ENCODE data around the gene HELZ. TPM values are rescaled to one million over a fixed set of nuclear protein-coding genes. Genes with fewer than 3 reads are reported as not detected.
"Not testable (repeated sequence)": the region's sequence is repeated elsewhere in the genome, so short reads cannot be mapped to it uniquely, and the experiment has no call there.

Gene HELZ
- total RNA-seq, 2 donors from 2014 or later = 51.4 to 74.7 TPM

DNA sequence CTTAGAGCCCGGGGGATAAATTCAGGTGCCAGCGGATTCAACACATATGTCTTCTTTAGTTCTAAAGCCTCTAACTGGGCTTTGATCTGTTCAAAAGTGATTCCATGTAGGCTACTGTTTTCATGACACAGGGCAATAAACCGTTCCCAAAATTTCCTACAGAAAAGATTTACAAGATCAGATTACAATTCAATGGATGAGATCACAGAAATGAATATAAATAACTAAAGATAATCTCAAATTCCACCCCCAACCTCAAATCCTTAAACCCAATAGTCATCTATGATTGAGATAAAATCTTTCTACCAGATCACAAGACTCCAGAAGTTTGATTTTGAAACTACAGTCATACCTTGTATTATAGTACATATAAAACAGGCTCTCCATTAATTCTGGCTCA is 116.3 kb downstream of the HELZ start:
- Histone ChIP-seq H3K4me3 (ENCODE audit: low read length) (no peak overlapping the region), H3K4me1 (ENCODE audit: control insufficient read depth, insufficient read depth, low read length) (no peaks in the 10 kb centered on the region), H3K36me3 (ENCODE audit: control insufficient read depth, insufficient read depth, low read length) (peaks cover 45% of the 10 kb centered on the region), H3K9me3 (ENCODE audit: control insufficient read depth, low read length) (no peaks in the 10 kb centered on the region), H3K27me3 (ENCODE audit: control insufficient read depth, insufficient read depth, low read length, poor library complexity, severe bottlenecking) (no peaks in the 10 kb centered on the region), H3K27ac (ENCODE audit: low read depth, low read length) (no peak overlapping the region), H3K9ac (ENCODE audit: extremely low read depth, low read length, poor library complexity, severe bottlenecking) (no peak overlapping the region)
- no peak overlapping the region for H3K27ac Mint-ChIP-seq
- H3K4me3 Mint-ChIP-seq = no peak overlapping the region
- peaks cover 12% of the 10 kb centered on the region for H3K4me1 Mint-ChIP-seq
- peaks cover 12% of the 10 kb centered on the region for H3K36me3 Mint-ChIP-seq (ENCODE audit: low read depth)
- 90 to 92% methylated on average over 2 to 3 of the region's 3 CpGs for WGBS, 2 experiments (ENCODE audit: insufficient coverage in 1 of 2, insufficient read length in 1 of 2)
- no peaks in the 10 kb centered on the region for H3K9me3 Mint-ChIP-seq
- TF ChIP-seq, protein P1, sequence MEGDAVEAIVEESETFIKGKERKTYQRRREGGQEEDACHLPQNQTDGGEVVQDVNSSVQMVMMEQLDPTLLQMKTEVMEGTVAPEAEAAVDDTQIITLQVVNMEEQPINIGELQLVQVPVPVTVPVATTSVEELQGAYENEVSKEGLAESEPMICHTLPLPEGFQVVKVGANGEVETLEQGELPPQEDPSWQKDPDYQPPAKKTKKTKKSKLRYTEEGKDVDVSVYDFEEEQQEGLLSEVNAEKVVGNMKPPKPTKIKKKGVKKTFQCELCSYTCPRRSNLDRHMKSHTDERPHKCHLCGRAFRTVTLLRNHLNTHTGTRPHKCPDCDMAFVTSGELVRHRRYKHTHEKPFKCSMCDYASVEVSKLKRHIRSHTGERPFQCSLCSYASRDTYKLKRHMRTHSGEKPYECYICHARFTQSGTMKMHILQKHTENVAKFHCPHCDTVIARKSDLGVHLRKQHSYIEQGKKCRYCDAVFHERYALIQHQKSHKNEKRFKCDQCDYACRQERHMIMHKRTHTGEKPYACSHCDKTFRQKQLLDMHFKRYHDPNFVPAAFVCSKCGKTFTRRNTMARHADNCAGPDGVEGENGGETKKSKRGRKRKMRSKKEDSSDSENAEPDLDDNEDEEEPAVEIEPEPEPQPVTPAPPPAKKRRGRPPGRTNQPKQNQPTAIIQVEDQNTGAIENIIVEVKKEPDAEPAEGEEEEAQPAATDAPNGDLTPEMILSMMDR (conservative IDR thresholded peaks at IDR 0.05) = no peak
- no peak for DNase-seq
- no peaks in the 10 kb centered on the region for H3K27me3 Mint-ChIP-seq (ENCODE audit: insufficient read depth)

DNA sequence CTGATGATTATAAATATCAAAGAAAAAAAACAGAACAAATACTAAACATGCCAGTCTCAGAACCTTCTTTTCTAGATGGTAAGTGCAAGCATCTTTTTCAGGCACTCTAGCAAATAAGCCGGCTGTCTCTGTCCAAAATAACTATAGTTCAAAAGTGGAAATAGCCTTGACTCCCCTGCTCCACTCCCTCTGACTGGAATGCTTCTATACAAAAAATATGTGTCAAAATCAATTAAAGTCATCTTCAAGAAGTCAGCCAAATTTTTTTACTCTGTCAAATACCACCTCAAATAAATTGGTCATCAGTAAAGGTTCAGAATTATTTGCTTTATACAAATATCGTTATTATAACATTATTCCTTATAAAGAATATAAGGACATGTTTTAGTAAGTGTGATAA is 117.1 kb downstream of the HELZ start:
- no peaks in the 10 kb centered on the region for H3K4me1 ChIP-seq (ENCODE audit: control insufficient read depth, insufficient read depth, low read length)
- no peaks in the 10 kb centered on the region for H3K9me3 ChIP-seq (ENCODE audit: control insufficient read depth, low read length)
- 85 to 100% methylated on average over 1 of the region's 2 CpGs for WGBS, 2 experiments (ENCODE audit: insufficient coverage in 1 of 2, insufficient read length in 1 of 2)
- no peaks in the 10 kb centered on the region for H3K27me3 ChIP-seq (ENCODE audit: control insufficient read depth, insufficient read depth, low read length, poor library complexity, severe bottlenecking)
- Mint-ChIP-seq H3K27ac (no peak overlapping the region), H3K36me3 (ENCODE audit: low read depth) (peaks cover 16% of the 10 kb centered on the region), H3K27me3 (ENCODE audit: insufficient read depth) (no peaks in the 10 kb centered on the region), H3K4me3 (no peak overlapping the region), H3K9me3 (no peaks in the 10 kb centered on the region), H3K4me1 (peaks cover 12% of the 10 kb centered on the region)
- TF ChIP-seq, protein P1 (conservative IDR thresholded peaks at IDR 0.05) = no peak
- no peak overlapping the region for H3K27ac ChIP-seq (ENCODE audit: low read depth, low read length)
- no peak overlapping the region for H3K9ac ChIP-seq (ENCODE audit: extremely low read depth, low read length, poor library complexity, severe bottlenecking)
- no peak overlapping the region for H3K4me3 ChIP-seq (ENCODE audit: low read length)
- no peak for DNase-seq
- H3K36me3 ChIP-seq (ENCODE audit: control insufficient read depth, insufficient read depth, low read length) = peaks cover 50% of the 10 kb centered on the region

DNA sequence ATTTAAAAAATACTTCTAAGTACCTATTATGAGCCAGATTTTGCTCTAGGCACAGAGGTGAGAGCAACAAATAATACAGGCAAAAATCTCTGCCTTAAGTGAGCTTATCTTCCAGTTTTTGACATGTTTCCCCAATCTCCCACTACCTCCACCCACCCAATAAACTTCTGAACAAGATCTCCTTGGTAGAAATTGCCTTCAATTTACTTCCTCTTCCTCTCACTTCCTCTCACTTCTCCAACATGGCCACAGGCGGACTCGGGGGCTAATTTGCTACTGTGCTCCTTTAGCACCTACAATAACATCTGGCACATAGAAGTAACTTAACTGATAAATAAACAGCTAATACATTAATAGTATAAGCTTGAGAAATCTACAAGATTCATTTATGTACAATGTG is 118.0 kb downstream of the HELZ start:
- H3K9ac ChIP-seq (ENCODE audit: extremely low read depth, low read length, poor library complexity, severe bottlenecking) = no peak overlapping the region
- H3K4me1 ChIP-seq (ENCODE audit: control insufficient read depth, insufficient read depth, low read length) = no peaks in the 10 kb centered on the region
- WGBS, 2 experiments (ENCODE audit: insufficient coverage in 1 of 2, insufficient read length in 1 of 2) = 66% methylated on average over 2 of the region's 2 CpGs; no CpG with 5 or more reads in 1 of the 2 experiments
- Mint-ChIP-seq H3K4me3 (no peak overlapping the region), H3K4me1 (peaks cover 12% of the 10 kb centered on the region), H3K27ac (no peak overlapping the region), H3K9me3 (no peaks in the 10 kb centered on the region), H3K27me3 (ENCODE audit: insufficient read depth) (no peaks in the 10 kb centered on the region), H3K36me3 (ENCODE audit: low read depth) (peaks cover 20% of the 10 kb centered on the region)
- H3K36me3 ChIP-seq (ENCODE audit: control insufficient read depth, insufficient read depth, low read length) = peaks cover 54% of the 10 kb centered on the region
- no peaks in the 10 kb centered on the region for H3K27me3 ChIP-seq (ENCODE audit: control insufficient read depth, insufficient read depth, low read length, poor library complexity, severe bottlenecking)
- TF ChIP-seq, protein P1 (conservative IDR thresholded peaks at IDR 0.05) = no peak
- no peak overlapping the region for H3K27ac ChIP-seq (ENCODE audit: low read depth, low read length)
- H3K9me3 ChIP-seq (ENCODE audit: control insufficient read depth, low read length) = no peaks in the 10 kb centered on the region
- no peak for DNase-seq
- no peak overlapping the region for H3K4me3 ChIP-seq (ENCODE audit: low read length)

DNA sequence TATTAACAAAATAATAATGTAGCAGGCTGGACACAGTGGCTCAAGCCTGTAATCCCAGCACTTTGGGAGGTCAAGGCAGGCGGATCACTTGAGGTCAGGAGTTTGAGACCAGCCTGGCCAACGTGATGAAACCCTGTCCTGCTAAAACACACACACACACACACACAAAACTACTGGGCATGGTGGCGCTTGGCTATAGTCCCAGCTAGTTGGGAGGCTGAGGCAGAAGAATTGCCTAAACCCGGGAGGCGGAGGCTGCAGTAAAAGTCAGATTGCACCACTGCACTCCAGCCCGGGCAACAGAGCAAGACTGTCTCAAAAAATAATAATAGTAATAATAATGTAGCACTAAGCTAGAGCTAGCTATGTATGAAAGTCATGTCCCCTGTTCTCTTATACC is 118.5 kb downstream of the HELZ start:
- H3K27me3 Mint-ChIP-seq (ENCODE audit: insufficient read depth); DNase-seq; H3K9me3 Mint-ChIP-seq; H3K27me3 ChIP-seq (ENCODE audit: control insufficient read depth, insufficient read depth, low read length, poor library complexity, severe bottlenecking); H3K4me3 Mint-ChIP-seq; H3K4me1 ChIP-seq (ENCODE audit: control insufficient read depth, insufficient read depth, low read length); H3K9ac ChIP-seq (ENCODE audit: extremely low read depth, low read length, poor library complexity, severe bottlenecking); H3K9me3 ChIP-seq (ENCODE audit: control insufficient read depth, low read length); H3K27ac Mint-ChIP-seq; H3K4me3 ChIP-seq (ENCODE audit: low read length); H3K27ac ChIP-seq (ENCODE audit: low read depth, low read length): not testable (repeated sequence)
- H3K36me3 ChIP-seq (ENCODE audit: control insufficient read depth, insufficient read depth, low read length) = peaks cover 56% of the 10 kb centered on the region
- Mint-ChIP-seq H3K4me1 (peaks cover 12% of the 10 kb centered on the region), H3K36me3 (ENCODE audit: low read depth) (peaks cover 20% of the 10 kb centered on the region)
- WGBS, 2 experiments (ENCODE audit: insufficient coverage in 1 of 2, insufficient read length in 1 of 2) = 67 to 91% methylated on average over 1 to 5 of the region's 6 CpGs

Data from endodermal cell (in vitro differentiated cells).